ENCODE results near the gene SASH1.

DNA sequence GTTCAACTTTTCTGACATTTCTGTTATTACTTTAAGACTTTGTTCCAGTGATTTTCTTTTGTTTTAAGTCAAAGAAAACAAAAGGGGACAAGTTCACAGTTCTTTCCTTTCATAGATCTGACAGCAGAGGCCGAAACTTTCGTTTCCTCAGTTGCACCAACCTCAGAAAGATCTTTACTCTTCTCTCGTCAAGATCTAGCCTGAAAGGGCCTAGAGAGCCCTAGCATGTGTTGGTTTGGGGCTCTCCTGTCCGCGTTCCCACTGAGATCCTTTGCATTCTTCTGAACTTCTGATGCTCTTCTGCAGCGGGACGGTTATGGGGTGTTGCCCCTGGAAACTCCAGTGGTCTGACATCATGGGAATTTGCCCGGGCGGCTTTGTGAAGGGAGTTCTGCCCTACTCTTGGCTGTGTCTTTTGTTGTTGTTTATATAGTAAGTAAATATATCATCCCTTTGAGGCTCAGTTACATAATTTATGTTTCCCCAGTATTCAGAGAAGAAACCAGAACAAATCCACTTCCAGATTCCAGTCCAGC lies 129.1 kb downstream of the SASH1 start:
- TF ChIP-seq EZH2phosphoT487 (IDR thresholded peaks at IDR 0.05; ENCODE audit: borderline replicate concordance, low read length) (no peak), EZH2 (IDR thresholded peaks at IDR 0.05; ENCODE audit: low read length, unreplicated experiment) (no peak)

Measured in PC-3 (cell line).